ENCODE results near the gene CHRFAM7A.
"Not testable (repeated sequence)": the region's sequence is repeated elsewhere in the genome, so short reads cannot be mapped to it uniquely, and the experiment has no call there.

The CHRFAM7A gene

DNA sequence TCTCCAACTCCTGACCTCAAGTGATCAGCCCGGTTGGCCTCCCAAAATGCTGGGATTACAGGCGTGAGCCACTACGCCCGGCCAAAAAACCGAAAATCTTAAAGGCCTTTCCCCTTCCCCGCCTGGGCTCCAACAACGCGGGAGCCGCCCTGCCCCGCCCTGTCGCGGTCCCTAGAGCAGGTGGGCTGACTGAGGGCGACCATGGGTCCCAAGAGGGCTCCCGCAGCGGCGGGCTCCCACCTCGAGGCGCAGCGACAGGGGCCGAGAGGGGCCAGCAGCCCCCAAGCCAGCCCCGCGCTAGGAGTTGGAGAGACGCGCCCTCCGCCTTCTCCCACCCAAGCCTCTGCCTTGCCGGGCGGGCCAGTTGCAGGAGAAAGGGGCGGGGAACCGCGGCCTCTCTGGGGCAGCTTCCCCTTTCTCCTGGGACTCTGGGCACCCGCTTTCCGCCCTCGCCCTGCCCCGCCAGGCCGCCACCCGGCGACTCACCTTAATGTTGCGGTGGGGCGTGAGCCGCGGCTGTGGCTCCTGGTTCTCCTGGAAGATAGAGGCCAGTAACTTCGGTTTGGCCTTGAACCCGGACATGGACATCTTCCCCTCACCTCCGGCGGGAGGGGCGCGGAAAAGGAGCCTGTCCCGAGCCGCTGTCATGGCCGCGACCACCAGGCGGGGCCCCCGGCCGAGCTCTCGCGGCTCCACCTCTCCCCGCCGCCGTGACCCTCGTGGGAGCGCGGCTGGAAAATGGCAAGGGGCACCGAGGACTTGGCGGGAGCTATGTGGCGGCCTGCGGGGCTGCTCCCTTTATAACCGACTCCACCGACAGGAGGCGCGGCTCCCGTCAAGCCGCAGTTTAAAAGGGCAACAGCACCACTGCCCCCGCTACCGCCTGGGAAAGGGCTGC is at the start of gene CHRFAM7A:
CHRFAM7A (minus strand) TSS at position 775 of the 898 bp plus-strand sequence. CDS start 10,189 bp downstream, outside the sequence.
- not testable (repeated sequence) for DNase-seq

GRCh38 chr15:30438348-30438747 is 45.0 kb upstream of the CHRFAM7A start:
- DNase-seq = not testable (repeated sequence)

- not testable (repeated sequence) for DNase-seq
Measured at GRCh38 chr15:30435878-30436277, 42.5 kb upstream of the CHRFAM7A start.

DNA sequence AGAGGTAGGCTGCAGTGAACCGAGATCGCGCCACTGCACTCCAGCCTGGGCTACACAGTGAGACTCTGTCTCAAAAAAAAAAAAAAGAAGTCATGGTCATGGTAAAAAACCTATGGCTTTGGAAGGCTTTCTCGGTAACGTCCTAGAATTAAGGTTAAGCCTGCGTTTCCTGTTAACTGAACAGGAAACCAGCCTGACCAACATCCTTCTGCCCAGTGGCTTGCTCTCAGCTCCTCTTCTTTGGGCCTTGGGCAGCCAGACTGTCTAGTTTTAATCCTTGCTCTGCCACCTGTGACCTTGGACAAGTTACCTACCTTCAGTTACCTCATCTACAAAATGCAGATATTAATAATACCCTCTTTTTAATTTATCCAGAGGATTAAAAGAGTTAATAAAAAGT is 27.4 kb upstream of the CHRFAM7A start:
- not testable (repeated sequence) for DNase-seq

- not testable (repeated sequence) for DNase-seq
Measured at GRCh38 chr15:30414160-30414559, 20.8 kb upstream of the CHRFAM7A start, which contains the start of gene GOLGA8R. GOLGA8R (minus strand) TSS chr15:30414260; CDS start chr15:30414162, 98 bp downstream.

DNA sequence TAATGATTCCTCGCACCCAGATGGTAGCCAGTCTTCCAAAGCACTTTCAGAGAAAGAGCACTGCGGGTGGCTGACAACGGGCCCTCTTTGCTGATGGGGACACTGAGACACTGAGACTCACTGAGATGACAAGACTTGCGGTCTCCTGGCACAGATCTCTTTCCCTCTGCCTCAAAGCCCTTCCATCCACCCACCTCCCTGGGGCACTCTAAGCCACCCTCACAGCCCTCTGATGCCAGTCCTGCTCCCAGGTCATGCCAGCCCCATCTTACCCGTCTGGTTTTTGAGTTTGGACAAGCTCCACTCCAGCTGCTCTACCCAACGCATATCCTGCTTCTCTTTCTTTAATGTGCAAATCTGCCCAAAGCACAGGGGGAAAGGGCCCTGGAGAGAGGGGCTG is 14.3 kb upstream of the CHRFAM7A start:
- DNase-seq = not testable (repeated sequence)

DNA sequence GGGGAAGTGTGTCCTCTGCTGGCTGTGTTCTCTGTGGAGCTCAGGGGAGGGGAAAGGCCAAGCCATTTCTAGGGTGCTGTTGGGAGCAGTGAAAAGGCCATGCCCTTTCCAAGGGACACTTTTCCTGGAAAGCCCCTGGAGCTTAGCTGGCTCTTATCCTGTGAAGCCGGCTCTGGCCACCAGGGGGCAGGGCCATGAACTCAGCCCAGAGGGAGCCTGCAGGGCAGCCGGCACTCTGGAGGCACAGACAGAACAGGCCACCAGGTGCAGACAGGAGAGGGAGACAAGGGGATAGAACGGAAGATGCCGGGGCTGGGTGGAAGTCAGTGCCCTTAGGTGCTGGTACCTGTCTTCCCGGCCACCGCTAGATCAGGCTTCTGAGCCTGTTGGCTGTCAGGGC is 5.6 kb upstream of the CHRFAM7A start:
- not testable (repeated sequence) for DNase-seq

DNA sequence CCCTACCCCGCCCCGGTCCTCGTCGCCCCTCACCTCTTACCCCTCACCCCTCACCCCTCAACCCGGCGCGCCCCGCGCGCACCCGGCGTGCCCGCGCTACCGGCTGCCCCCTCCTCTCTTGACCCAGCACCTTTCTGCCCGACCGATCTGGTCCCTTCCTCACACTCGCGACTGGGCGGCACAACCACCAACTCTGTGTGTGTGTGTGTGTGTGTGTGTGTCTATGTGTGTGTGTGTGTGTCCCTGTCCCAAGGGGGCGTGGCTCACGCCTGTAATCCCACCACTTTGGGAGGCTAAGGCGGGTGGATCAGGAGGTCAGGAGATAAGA is 288 bp upstream of the CHRFAM7A start:
- not testable (repeated sequence) for DNase-seq

GRCh38 chr15:30386318-30386887 is 6.9 kb downstream of the CHRFAM7A start:
- not testable (repeated sequence) for DNase-seq

- DNase-seq = not testable (repeated sequence)
Measured at GRCh38 chr15:30377082-30377413, 16.3 kb downstream of the CHRFAM7A start.

GRCh38 chr15:30376375-30377081 is 16.8 kb downstream of the CHRFAM7A start:
- not testable (repeated sequence) for DNase-seq

DNA sequence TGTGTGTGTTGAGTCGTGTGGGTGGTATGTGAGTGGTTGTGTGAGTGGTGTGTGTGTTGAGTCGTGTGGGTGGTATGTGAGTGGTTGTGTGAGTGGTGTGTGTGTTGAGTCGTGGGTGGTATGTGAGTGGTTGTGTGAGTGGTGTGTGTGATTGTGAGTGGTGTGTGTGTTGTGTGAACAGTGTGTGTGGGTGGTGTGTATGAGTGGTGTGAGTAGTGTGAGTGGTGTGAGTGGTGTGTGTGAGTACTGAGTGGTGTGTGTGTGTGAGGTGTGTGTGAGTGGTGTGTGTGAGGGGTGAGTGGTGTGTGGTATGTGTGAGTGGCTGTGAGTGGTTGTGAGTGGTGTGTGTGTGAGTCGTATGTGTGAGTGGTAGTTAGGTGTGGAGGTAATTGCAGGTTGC is 17.5 kb downstream of the CHRFAM7A start:
- not testable (repeated sequence) for DNase-seq

DNA sequence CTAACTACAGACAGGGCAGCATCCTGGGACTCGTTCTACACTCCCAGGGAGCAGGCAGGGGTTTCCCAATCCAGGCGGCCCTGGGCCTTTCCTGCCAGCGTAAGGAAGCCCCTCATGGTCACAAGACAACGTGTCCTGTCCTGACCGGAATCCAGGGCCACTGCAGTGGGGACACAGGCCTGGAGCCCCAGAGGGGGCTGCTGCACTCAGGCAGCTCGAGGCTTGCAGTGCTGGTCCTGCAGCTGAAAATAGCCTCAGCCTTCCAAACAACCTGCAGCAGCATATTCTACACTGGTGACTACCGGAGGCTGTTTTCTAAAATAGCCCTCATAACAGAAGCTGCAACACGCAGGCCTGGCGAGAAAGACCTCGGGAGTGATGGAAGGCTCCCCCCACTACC is 18.5 kb downstream of the CHRFAM7A start:
- not testable (repeated sequence) for DNase-seq

GRCh38 chr15:30368271-30368670 is 25.1 kb downstream of the CHRFAM7A start:
- not testable (repeated sequence) for DNase-seq

DNA sequence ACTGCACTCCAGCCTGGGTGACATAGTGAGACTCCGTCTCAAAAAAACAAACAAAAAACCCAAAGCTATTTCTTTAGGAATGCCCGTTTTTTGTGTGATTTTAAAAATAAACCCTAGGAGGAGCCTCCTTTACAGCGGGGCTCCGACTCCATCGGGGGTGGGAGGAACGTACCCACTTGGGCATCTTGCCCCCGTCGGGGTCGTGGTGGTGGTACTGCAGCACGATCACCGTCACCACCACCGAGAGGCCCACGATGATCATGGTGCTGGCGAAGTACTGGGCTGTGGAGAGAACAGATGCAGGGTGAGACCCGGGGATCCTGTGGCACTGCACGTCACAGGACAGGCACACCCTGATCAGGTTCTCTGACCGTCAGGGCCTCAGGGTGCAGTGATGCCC is 26.1 kb downstream of the CHRFAM7A start:
- not testable (repeated sequence) for DNase-seq

GRCh38 chr15:30361404-30361803 is 31.9 kb downstream of the CHRFAM7A start:
- not testable (repeated sequence) for DNase-seq

- not testable (repeated sequence) for DNase-seq
Measured at GRCh38 chr15:30360990-30361389, 32.4 kb downstream of the CHRFAM7A start.

DNA sequence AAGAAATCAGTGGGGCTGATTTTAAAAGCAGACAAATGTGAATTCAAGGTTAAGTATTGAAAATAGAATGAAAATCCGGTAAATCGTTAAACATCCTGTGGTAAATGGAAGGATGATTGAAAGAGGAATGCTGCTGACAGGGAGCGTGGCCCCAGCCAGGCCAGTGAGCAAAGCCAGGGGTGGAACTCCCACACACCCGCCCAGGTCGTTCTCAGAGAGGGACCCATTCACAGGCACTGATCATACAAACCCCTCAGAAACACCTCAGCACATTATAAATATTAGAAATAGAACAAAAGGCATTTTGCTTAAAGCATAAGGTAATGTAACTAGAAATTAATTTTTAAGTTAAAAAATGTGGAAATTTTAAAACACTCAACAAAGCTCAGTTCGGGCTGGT is 38.3 kb downstream of the CHRFAM7A start:
- DNase-seq = not testable (repeated sequence)

DNA sequence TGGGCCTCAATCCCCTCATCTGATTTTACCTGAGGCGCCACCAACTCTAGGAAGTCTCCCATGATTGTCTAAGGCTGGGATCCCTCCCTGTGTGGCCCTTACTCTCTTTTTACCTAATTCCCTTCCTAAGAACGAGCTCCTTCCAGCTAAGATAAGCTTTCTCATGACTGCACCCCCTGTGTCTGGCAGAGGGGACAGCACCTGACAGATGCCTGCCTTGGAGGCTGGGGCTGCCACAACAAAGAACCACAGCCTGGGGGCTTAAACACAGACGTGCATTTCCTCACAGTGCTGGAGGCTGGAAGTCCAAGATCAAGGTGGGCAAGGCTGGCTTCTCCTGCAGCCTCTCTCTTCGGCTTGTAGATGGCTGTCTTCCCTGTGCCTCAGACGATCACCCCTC is 43.5 kb downstream of the CHRFAM7A start:
- not testable (repeated sequence) for DNase-seq

DNA sequence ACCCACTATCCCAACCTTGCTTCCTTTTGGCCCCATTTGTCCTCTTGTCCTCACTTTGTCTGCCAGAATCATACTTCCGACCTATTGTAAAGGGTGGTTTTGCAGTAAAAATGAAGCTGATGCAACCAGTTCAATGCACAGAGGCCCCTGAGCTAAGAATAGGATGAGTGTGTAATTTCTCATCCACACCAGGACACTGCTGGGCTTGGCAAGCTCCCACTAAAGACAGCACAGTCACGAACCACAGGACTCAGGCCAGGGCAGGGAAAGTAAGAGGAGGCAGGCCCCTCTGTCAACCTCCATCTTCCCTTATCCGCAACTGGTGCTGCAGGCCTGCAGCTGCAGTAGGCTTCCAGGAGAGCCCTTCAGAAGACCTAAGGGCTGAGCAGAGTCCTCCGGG is 56.8 kb downstream of the CHRFAM7A start:
- not testable (repeated sequence) for DNase-seq

DNA sequence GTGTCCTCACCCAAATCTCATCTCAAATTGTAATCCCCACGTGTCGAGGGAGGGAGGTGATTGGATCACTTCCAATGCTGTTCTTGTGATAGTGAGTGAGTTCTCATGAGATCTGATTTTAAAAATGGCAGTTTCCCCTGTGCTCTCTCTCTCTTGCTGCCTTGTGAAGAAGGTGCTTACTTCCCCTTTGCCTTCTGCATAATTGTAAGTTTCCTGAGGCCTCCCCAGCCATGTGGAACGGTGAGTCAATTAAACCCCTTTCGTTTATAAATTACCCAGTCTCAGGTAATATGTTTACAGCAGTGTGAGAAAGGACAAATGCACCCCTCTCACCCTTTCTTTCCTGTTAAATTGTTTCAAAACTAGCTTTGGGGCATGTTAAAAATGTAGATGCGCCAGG is 59.2 kb downstream of the CHRFAM7A start:
- DNase-seq = not testable (repeated sequence)

- DNase-seq = not testable (repeated sequence)
Measured at GRCh38 chr15:30326145-30326544, 67.2 kb downstream of the CHRFAM7A start.

- DNase-seq = not testable (repeated sequence)
Measured at GRCh38 chr15:30321063-30321462, 72.3 kb downstream of the CHRFAM7A start.

Data from stimulated activated naive CD4-positive, alpha-beta T cell treated with Interleukin-2 at 50 U/mL for 16 hours (primary cell).